Prostate gland (tissue), 2 donors: ENCODE measurements around the gene NPR3. TPM values are rescaled to one million over a fixed set of nuclear protein-coding genes. Genes with fewer than 3 reads are reported as not detected.

Experiments
- DNase-seq: peaks from one replicate; pipeline ENCODE4 v3.0.0-alpha.2; 2019; ENCODE audit warnings: low spot score
- H3K27ac ChIP-seq, 2 donors: fragments of 200-600 bp; sonication (generic); 2 replicates each; pipeline ENCODE4 v1.5.1; 2017 to 2019
- H3K27me3 ChIP-seq: fragments of 200-600 bp; sonication (generic); replicated peaks from 2 replicates; pipeline ENCODE4 v1.5.1; 2019; ENCODE audit not compliant: insufficient read depth
- H3K36me3 ChIP-seq, 2 donors: fragments of 200-600 bp; sonication (generic); 1 replicate in 1 of 2; 2 replicates in 1 of 2; pipeline versions ENCODE4 v1.5.1 to v1.8.1; 2017 to 2019
- H3K4me1 ChIP-seq: fragments of 200-600 bp; sonication (generic); replicated peaks from 2 replicates; pipeline ENCODE4 v1.5.1; 2019
- H3K4me3 ChIP-seq, 2 donors: fragments of 200-600 bp; sonication (generic); 2 replicates each; pipeline ENCODE4 v1.5.1; 2017 to 2019
- H3K9me3 ChIP-seq: fragments of 200-600 bp; sonication (generic); 2 replicates; pipeline ENCODE4 v1.5.1; 2017
- POLR2A ChIP-seq: fragments of 450-650 bp; IDR thresholded peaks from one replicate; pipeline ENCODE4 v1.6.1; 2016; ENCODE audit warnings: antibody characterized with exemption, mild to moderate bottlenecking
- POLR2AphosphoS5 ChIP-seq: sonication (generic); formaldehyde crosslinking; IDR thresholded peaks from one replicate; pipeline ENCODE4 v1.6.1; 2017; ENCODE audit warnings: antibody characterized with exemption
- WGBS: methylation state at CpG from one replicate; pipeline ENCODE4 v1.1.5; 2018; 5-methylcytosine and 5-hydroxymethylcytosine counted together
- intact Hi-C: fragments of 100-400 bp; cut with DNase I; formaldehyde crosslinking; loops from one replicate; pipeline ENCODE4 v1.14.2; 2022
- total RNA-seq, 2 donors: library from RNA; depleted of rRNA; stranded (reverse); fragments of >200 nt; gene quantifications; one replicate each; pipeline ENCODE4 v1.1.0, GENCODE V29; 2016
- TF ChIP-seq, protein P1 (sequence below), 4 experiments: fragments of 200-600 bp in 2 of 4; fragments of 450-650 bp in 2 of 4; sonication (generic) in 2 of 4; IDR thresholded peaks; 1 replicate in 3 of 4; 2 replicates in 1 of 4; pipeline ENCODE4 v1.5.1; 2016 to 2019; ENCODE audit warnings: antibody characterized with exemption in 4 of 4, mild to moderate bottlenecking in 2 of 4, moderate library complexity in 2 of 4

The NPR3 gene
- total RNA-seq, 2 donors from 2014 or later = 4.3 to 23.9 TPM

DNA sequence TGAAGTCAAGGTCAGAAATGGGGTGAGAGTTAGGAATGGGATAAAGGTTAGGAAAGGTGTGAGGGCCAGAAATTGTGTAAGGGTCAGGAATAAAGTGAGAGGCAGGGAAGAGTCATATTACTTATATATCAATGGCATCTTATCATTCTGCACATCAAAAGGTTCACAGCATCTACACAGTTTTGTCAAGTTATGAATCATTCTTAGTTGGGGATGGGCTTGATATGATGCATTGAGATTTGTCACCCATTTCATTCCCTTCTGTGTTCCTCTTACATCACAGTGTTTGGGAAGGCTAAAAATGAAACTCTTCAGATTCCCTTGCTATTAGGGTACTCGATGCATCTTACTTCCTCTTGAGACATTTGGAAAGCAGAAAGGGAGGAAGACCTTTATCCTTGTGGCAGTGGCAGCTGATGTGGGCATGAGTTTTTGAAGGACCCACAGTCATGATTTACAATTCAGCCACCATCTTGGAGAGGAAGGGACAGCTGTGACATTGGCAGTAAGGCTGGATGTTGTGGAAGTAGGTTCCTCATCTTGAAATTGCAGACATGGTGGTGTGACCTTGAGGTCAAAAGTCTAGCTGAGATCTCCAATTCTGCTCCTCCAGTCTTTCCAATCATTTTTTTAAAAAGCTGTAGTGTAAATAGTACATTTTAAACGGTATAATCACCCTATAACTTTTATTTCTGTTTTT, 24.2 kb upstream of the NPR3 start:
- TF ChIP-seq, protein P1, sequence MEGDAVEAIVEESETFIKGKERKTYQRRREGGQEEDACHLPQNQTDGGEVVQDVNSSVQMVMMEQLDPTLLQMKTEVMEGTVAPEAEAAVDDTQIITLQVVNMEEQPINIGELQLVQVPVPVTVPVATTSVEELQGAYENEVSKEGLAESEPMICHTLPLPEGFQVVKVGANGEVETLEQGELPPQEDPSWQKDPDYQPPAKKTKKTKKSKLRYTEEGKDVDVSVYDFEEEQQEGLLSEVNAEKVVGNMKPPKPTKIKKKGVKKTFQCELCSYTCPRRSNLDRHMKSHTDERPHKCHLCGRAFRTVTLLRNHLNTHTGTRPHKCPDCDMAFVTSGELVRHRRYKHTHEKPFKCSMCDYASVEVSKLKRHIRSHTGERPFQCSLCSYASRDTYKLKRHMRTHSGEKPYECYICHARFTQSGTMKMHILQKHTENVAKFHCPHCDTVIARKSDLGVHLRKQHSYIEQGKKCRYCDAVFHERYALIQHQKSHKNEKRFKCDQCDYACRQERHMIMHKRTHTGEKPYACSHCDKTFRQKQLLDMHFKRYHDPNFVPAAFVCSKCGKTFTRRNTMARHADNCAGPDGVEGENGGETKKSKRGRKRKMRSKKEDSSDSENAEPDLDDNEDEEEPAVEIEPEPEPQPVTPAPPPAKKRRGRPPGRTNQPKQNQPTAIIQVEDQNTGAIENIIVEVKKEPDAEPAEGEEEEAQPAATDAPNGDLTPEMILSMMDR (IDR thresholded peaks at IDR 0.05) = no peak
- no peak for TF ChIP-seq POLR2A
- no peak for TF ChIP-seq POLR2AphosphoS5
- no peaks in the 10 kb centered on the region for H3K4me1 ChIP-seq
- no peaks in the 10 kb centered on the region for H3K36me3 ChIP-seq
- no peaks in the 10 kb centered on the region for H3K9me3 ChIP-seq
- H3K27ac ChIP-seq = no peak overlapping the region
- intact Hi-C loops = no loop called here
- no peak overlapping the region for H3K4me3 ChIP-seq
- 60% methylated on average over 2 of the region's 2 CpGs for WGBS
- H3K27me3 ChIP-seq = no peaks in the 10 kb centered on the region
- DNase-seq = no peak

DNA sequence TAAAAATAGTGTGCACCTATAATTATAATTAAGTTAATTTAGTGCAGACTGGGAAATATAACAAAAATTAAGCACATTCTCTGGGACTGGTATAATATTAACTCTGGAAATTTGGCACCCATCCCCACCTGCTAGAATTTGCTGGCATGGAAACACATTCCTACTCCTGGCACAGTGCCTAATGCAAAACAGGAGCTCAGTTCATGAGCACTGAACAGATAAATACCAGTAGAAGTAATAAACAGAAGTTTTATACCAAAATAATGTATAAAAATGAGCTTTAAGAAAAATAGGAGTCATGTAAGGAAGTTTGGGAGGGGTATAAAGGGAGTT, 23.7 kb upstream of the NPR3 start:
- no peaks in the 10 kb centered on the region for H3K4me1 ChIP-seq
- no peaks in the 10 kb centered on the region for H3K36me3 ChIP-seq
- intact Hi-C loops = no loop called here
- peak; percentile 32 for DNase-seq
- no peaks in the 10 kb centered on the region for H3K27me3 ChIP-seq
- no peaks in the 10 kb centered on the region for H3K9me3 ChIP-seq
- no peak overlapping the region for H3K27ac ChIP-seq
- TF ChIP-seq, protein P1 (IDR thresholded peaks at IDR 0.05) = no peak
- TF ChIP-seq POLR2A (no peak), POLR2AphosphoS5 (no peak)
- no peak overlapping the region for H3K4me3 ChIP-seq

DNA sequence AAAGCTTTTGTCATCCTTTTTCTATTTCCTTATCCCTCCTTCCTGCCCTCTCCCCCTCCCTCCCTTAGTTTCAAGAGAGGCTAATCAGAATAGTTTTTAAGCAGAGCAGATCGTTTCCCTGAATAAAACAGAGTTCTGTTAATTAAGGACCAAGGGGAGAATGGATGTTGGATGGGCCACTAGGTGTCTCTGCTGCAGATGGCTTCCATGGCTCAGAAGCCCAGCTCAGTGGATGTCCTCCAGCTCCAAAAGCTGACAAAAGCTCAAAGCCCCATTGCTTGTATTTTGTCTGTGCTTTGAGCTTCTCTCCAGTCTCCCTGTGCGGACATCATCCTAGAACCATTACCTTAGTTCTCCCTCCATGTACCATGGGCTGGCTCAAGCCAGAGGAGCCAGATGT, 21.0 kb upstream of the NPR3 start:
- DNase-seq = no peak
- no peaks in the 10 kb centered on the region for H3K9me3 ChIP-seq
- no peaks in the 10 kb centered on the region for H3K4me1 ChIP-seq
- no peaks in the 10 kb centered on the region for H3K27me3 ChIP-seq
- 76% methylated on average over 2 of the region's 2 CpGs for WGBS
- H3K27ac ChIP-seq = no peak overlapping the region
- TF ChIP-seq POLR2AphosphoS5 (no peak), POLR2A (no peak)
- TF ChIP-seq, protein P1 (IDR thresholded peaks at IDR 0.05) = no peak
- H3K36me3 ChIP-seq = no peaks in the 10 kb centered on the region
- H3K4me3 ChIP-seq = no peak overlapping the region
- intact Hi-C loops = no loop called here

DNA sequence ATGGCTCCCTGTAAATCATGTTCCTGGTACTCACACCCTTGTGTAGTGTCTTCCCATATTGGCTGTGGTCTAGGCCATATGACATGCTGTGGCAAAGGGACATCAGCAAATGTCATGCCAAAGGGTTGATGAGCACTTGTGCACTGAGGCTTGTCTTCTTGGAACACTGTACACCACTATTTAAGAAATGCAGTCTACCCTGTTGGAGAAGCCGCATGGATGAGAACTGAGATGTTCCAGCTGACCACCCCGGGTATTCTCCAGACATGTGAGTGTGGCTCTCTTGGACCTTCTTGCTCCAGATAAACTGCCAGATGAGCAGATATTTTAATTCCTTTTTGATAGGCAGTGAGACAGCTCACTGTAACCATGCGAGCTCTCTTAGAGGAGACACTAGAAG, 20.5 kb upstream of the NPR3 start:
- no peaks in the 10 kb centered on the region for H3K9me3 ChIP-seq
- DNase-seq = no peak
- intact Hi-C loops = no loop called here
- H3K27me3 ChIP-seq = no peaks in the 10 kb centered on the region
- TF ChIP-seq POLR2A (no peak), POLR2AphosphoS5 (no peak)
- TF ChIP-seq, protein P1 (IDR thresholded peaks at IDR 0.05) = no peak
- no peak overlapping the region for H3K4me3 ChIP-seq
- H3K4me1 ChIP-seq = no peaks in the 10 kb centered on the region
- no peak overlapping the region for H3K27ac ChIP-seq
- WGBS = 69% methylated on average over 3 of the region's 3 CpGs
- no peaks in the 10 kb centered on the region for H3K36me3 ChIP-seq

DNA sequence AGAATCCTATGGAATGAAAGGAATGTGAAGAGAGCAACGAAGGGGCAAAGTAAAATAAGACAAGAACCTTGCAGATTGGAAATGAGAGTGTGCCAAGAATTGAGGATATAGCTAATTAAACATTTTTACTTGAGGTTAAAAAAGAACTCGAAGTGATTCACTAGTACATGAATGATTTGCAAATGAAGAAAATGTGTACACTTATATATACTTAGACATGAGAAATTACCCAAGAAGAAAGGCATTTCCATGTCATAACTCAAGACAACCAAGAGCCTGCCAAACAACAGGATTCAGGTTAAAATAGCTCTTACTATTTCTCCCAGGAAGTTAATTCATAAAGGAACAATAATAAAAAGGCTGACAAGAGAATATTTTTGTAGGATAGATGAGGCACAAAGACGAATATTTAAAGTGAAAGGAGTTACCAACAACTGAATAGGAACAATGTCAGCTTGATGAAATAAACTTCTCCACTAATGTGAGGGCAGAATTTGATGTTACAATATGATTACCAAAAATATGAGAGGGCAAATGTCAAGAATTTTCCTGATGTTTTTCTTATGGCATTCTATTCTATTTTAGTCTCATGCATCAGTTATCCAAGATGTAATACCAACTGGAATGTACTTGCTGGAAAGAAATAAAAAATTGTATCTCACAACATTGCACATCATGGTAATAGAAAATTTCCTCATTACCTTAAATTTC, 18.9 kb upstream of the NPR3 start:
- Histone ChIP-seq H3K4me1 (no peaks in the 10 kb centered on the region), H3K27me3 (no peaks in the 10 kb centered on the region), H3K4me3 (no peak overlapping the region), H3K27ac (no peak overlapping the region), H3K36me3 (no peaks in the 10 kb centered on the region), H3K9me3 (no peaks in the 10 kb centered on the region)
- intact Hi-C loops = no loop called here
- WGBS = 25% methylated on average over 3 of the region's 3 CpGs
- no peak for DNase-seq
- TF ChIP-seq, protein P1 (IDR thresholded peaks at IDR 0.05) = no peak
- TF ChIP-seq POLR2A (no peak), POLR2AphosphoS5 (no peak)
